Endometrial microvascular endothelial cells (primary cell): ENCODE data around the gene IFIT3. TPM values are rescaled to one million over a fixed set of nuclear protein-coding genes. Genes with fewer than 3 reads are reported as not detected.

Source experiments
- in situ Hi-C: cut with HindIII; loops from 2 replicates; pipeline ENCODE4 v1.10.0; 2017; ENCODE audit warnings: low sequenced_read_pairs, low pct_unique_long_range_greater_than_20kb; ENCODE audit errors: inconsistent ontology term
- total RNA-seq: library from RNA; depleted of rRNA; stranded (reverse); fragments of >200 nt; gene quantifications from one replicate; pipeline ENCODE4 v1.2.3, GENCODE V29; 2015; ENCODE audit errors: inconsistent ontology term

IFIT3 gene
- total RNA-seq, 1 donor from 2014 or later = 20.9 TPM

- in situ Hi-C loops = no loop called here
Measured at GRCh38 chr10:89373916-89374711, 46.3 kb downstream of the IFIT3 start.

DNA sequence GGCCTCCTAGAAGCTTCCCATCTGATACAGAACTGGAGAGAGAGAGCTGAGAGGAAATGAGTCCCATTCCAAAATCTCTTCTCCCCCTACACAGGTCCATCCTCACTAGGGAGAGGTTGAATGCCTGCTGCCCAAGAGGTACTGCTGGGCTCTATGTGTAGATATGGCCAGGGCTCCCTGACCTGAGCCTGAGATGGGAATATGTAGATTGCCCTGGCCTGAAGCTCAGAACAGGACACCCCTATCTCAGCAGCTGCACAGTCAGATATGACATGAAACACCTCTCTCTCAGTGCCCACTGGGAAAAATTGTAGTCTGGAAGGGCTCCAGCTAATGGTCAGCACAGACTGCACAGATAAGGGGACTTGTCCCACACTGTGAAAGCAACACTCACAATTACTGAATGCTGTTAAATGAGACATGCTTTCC lies 46.9 kb downstream of the IFIT3 start:
- in situ Hi-C loops = no loop called here

DNA sequence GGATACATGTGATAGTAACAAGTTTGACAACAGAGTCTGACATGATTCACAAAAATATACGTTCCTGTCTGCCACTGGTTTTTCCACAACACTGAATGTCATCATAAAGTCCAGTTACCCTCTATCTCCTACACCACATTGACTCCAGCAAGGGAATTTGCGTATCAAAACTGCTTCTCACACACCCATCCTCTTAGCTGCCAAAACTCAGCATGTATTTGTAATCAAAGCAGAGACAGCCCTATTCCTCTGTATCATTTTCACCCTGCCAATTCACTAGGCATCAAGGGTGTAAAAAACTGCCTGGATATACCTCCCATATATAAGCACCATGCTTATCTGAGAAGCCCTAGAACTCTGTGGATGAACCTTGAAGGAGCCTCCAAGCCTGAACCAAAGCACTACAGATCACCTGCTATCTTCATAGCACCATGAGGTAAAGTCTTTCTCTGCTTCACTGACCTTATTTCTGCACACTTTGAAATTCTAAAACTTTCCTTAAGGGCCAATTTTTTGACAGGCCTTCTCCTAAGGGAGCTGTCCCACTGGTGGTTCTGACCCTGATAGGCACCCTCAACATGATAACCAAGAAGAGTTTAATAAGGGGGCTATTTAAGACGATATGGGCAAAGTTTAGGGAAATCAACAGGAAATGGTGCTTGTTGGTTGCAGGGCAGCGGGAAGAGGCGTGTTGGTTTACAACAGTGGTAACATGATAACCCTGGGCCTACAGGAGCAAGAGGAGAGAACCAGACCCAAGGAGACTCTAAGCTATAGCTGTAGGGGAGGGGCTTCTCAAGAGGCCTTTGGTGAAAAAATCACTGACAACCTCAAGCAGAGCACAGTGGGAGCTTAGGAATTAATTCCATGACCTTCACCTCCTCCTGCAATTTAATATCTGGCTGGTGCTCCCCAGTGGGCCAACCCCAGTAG lies 50.2 kb downstream of the IFIT3 start, which contains the start of gene IFIT1B:
IFIT1B (plus strand) TSS at position 352 of the 933 bp plus-strand sequence; CDS start at position 432, 80 bp downstream.
- in situ Hi-C loops = no loop called here

- in situ Hi-C loops = no loop called here
Measured at GRCh38 chr10:89379103-89379502, 51.3 kb downstream of the IFIT3 start.

DNA sequence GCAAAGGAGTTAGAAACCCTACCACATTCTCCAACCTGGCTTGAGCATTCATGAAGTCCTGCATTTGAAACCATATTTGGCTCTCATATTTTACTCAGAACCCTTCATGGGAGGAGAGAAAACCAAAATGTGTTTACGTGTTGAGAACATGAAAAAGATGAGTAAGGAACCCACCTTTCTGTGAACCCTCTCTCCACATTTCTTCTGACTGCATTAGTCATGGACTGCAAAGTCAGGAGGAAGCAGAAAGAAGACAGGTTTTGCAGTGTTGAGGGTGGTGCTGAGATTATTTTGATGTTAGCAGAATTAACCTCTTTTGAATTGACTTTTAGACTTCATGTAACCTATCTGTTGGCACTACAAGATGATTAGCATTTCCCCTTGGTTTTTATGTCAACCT lies 55.0 kb downstream of the IFIT3 start:
- in situ Hi-C loops = no loop called here

DNA sequence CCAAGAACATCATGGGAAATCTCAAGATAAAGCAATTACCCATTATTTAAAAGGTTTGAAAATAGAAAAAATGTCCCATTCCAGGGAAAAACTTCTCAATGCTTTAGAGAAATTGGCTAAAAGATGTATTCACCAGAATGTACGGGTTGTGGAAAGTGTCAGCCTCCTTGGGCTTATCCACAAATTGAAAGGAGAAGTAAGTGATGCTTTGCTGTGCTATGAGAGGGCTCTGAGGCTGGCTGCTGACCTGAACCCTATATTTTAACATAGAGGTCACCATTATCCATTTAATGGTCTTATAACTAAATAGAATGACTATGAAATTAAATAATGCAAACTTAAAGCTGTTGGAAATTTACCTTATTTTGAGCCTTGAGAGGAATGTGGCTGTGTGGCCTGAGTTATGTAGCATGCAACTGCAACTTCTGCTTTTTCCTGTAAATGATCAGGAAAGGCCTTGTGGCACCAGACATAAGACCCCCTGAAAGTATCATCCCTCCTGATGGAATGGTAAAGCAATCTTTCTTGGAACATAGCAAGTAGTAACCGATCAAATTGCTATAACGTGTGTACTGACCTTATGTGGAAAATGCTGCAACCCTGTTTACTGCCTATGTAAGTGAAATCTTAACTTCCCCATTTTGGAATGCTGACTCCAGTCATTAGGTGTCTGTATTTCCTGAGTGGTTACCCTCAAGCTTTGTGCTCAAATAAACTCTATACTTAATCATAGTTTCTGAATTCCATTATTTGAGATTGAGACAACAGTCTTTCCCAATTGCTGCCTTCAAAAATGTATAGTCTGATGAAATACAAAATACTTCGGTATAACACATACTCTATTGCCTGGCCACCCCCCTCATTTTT lies 56.9 kb downstream of the IFIT3 start:
- in situ Hi-C loops = no loop called here

DNA sequence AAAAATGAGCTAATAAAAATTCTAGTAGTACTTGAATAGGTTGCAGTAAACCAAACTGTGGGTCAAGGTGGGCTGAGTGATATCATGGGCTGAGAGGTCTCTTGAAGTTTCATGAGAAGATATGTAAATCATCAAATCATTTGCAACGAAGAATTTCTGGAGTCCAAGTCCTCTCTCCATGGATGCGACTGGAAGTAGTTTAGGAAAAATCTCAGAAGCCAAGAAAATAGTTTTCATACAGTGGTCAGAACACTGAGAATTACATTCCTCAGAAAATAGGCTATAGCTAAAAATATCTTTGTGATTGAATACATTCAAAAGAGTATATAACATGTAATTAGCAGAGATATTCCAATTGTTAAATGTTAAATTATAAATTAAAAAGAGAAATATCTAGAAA lies 61.0 kb downstream of the IFIT3 start:
- in situ Hi-C loops = no loop called here

- in situ Hi-C loops = no loop called here
Measured at GRCh38 chr10:89389254-89389653, 61.5 kb downstream of the IFIT3 start.

Other genes with a start within 250 kb of the IFIT3 start
- not detected for gene CH25H, start 120.7 kb upstream of the IFIT3 start, total RNA-seq
- gene LIPA, start 76.2 kb upstream of the IFIT3 start, total RNA-seq = 26.7 TPM
- 0.84 TPM for gene IFIT2, start 26.0 kb upstream of the IFIT3 start, total RNA-seq
- gene IFIT1B, start 50.1 kb downstream of the IFIT3 start, total RNA-seq = not detected
- gene IFIT1, start 64.6 kb downstream of the IFIT3 start, total RNA-seq = 7.2 TPM
- gene IFIT5, start 86.6 kb downstream of the IFIT3 start, total RNA-seq = 12.9 TPM
- not detected for gene SLC16A12, start 207.6 kb downstream of the IFIT3 start, total RNA-seq